Liver (tissue), 9 donors: Measurements from ENCODE around the gene TMPRSS2. TPM values are rescaled to one million over a fixed set of nuclear protein-coding genes. Genes with fewer than 3 reads are reported as not detected.

Experiments used
- DNase-seq: peaks from one replicate; pipeline ENCODE4 v3.0.0-alpha.2; 2017; ENCODE audit warnings: low spot score
- H3K27ac ChIP-seq, 2 donors: one replicate each; pipeline ENCODE4 v1.7.0; 2013; ENCODE audit warnings: inconsistent platforms in 2 of 2, low read length in 2 of 2, control low read depth in 1 of 2, low read depth in 1 of 2, mild to moderate bottlenecking in 1 of 2
- H3K27me3 ChIP-seq, 4 donors: one replicate each; pipeline versions ENCODE4 v1.6.1 to v1.7.0; 2013; ENCODE audit warnings: low read length in 3 of 4, inconsistent platforms in 1 of 4, mild to moderate bottlenecking in 1 of 4, moderate library complexity in 1 of 4; ENCODE audit not compliant: control insufficient read depth in 4 of 4, insufficient read depth in 4 of 4
- H3K36me3 ChIP-seq, 4 donors: one replicate each; pipeline versions ENCODE4 v1.6.1 to v1.7.0; 2013; ENCODE audit warnings: low read length in 3 of 4, mild to moderate bottlenecking in 3 of 4, low read depth in 1 of 4, moderate library complexity in 1 of 4; ENCODE audit not compliant: control insufficient read depth in 4 of 4, insufficient read depth in 3 of 4
- H3K4me1 ChIP-seq, 4 donors: one replicate each; pipeline versions ENCODE4 v1.6.1 to v1.7.0; 2013; ENCODE audit warnings: low read length in 3 of 4, mild to moderate bottlenecking in 3 of 4, moderate library complexity in 1 of 4; ENCODE audit not compliant: control insufficient read depth in 4 of 4, insufficient read depth in 4 of 4
- H3K4me3 ChIP-seq, 3 donors: one replicate each; pipeline versions ENCODE4 v1.6.1 to v1.7.0; 2013; ENCODE audit warnings: low read length in 3 of 3, control low read depth in 1 of 3, low read depth in 1 of 3, mild to moderate bottlenecking in 1 of 3
- H3K9ac ChIP-seq, 2 donors: one replicate each; pipeline ENCODE4 v1.7.0; 2013; ENCODE audit warnings: low read length in 2 of 2, mild to moderate bottlenecking in 2 of 2, moderate library complexity in 2 of 2, control low read depth in 1 of 2, low read depth in 1 of 2
- H3K9me3 ChIP-seq, 4 donors: one replicate each; pipeline versions ENCODE4 v1.6.1 to v1.7.0; 2013; ENCODE audit warnings: low read length in 3 of 4; ENCODE audit not compliant: control insufficient read depth in 4 of 4
- EGR1 ChIP-seq, 2 donors: IDR thresholded peaks; 2 replicates each; pipeline ENCODE4 v1.6.1; 2016 to 2018; ENCODE audit warnings: antibody characterized with exemption in 2 of 2, low read depth in 2 of 2
- FOXA1 ChIP-seq: IDR thresholded peaks from 2 replicates; pipeline ENCODE4 v1.6.1; 2016; ENCODE audit warnings: antibody characterized with exemption
- FOXA2 ChIP-seq: IDR thresholded peaks from 2 replicates; pipeline ENCODE4 v1.6.1; 2016; ENCODE audit warnings: antibody characterized with exemption
- GABPA ChIP-seq, 2 donors: IDR thresholded peaks in 1 of 2; conservative IDR thresholded peaks in 1 of 2; 2 replicates each; pipeline ENCODE4 v1.6.1; 2016; ENCODE audit warnings: antibody characterized with exemption in 2 of 2, mild to moderate bottlenecking in 1 of 2, moderate library complexity in 1 of 2
- HNF4A ChIP-seq, 2 donors: conservative IDR thresholded peaks; 2 replicates each; pipeline ENCODE4 v1.6.1; 2016; ENCODE audit warnings: antibody characterized with exemption in 2 of 2, mild to moderate bottlenecking in 2 of 2
- HNF4G ChIP-seq: IDR thresholded peaks from 2 replicates; pipeline ENCODE4 v1.6.1; 2016; ENCODE audit warnings: antibody characterized with exemption
- JUND ChIP-seq, 2 donors: IDR thresholded peaks; 2 replicates each; pipeline ENCODE4 v1.6.1; 2016; ENCODE audit warnings: antibody characterized with exemption in 2 of 2
- NR2F2 ChIP-seq: IDR thresholded peaks from 2 replicates; pipeline ENCODE4 v1.6.1; 2016; ENCODE audit warnings: antibody characterized with exemption
- RAD21 ChIP-seq, 2 donors: IDR thresholded peaks; 2 replicates each; pipeline ENCODE4 v1.6.1; 2016; ENCODE audit warnings: antibody characterized with exemption in 2 of 2, mild to moderate bottlenecking in 2 of 2
- RXRA ChIP-seq, 2 donors: IDR thresholded peaks; 2 replicates each; pipeline ENCODE4 v1.6.1; 2017 to 2018; ENCODE audit warnings: antibody characterized with exemption in 2 of 2, mild to moderate bottlenecking in 1 of 2
- SP1 ChIP-seq: IDR thresholded peaks from 2 replicates; pipeline ENCODE4 v1.6.1; 2018; ENCODE audit warnings: antibody characterized with exemption, mild to moderate bottlenecking
- TAF1 ChIP-seq: conservative IDR thresholded peaks from 2 replicates; pipeline ENCODE4 v1.6.1; 2016; ENCODE audit warnings: antibody characterized with exemption, mild to moderate bottlenecking
- YY1 ChIP-seq: IDR thresholded peaks from 2 replicates; pipeline ENCODE4 v1.6.1; 2016; ENCODE audit warnings: antibody characterized with exemption, mild to moderate bottlenecking
- WGBS: extraction: QIAGEN DNeasy Blood & Tissue Kit; methylation state at CpG from one replicate; pipeline ENCODE4 v1.1.7; 2013; 5-methylcytosine and 5-hydroxymethylcytosine counted together
- polyA plus RNA-seq, 2 donors: library from polyadenylated mRNA; stranded (reverse) in 1 of 2; unstranded in 1 of 2; fragments of 200-250 nt in 1 of 2; fragments of >200 nt in 1 of 2; fragmentation: Nextera tagmentation in 1 of 2; extraction: Ambion mirVana in 1 of 2; gene quantifications; one replicate each; pipeline versions ENCODE4 v1.2.1 to v1.2.3, GENCODE V29; 2013 to 2015
- total RNA-seq, 2 donors: library from RNA; depleted of rRNA; stranded (reverse); fragments of >200 nt; gene quantifications; one replicate each; pipeline ENCODE4 v1.2.3, GENCODE V29; 2014
- TF ChIP-seq, protein P1 (sequence below): IDR thresholded peaks from 2 replicates; pipeline ENCODE4 v1.6.1; 2016; ENCODE audit warnings: antibody characterized with exemption
- TF ChIP-seq, protein P2 (sequence below): fragments of 150-350 bp; IDR thresholded peaks from 2 replicates; pipeline ENCODE4 v1.5.1; 2017; ENCODE audit warnings: improper control_type of control experiment, low read depth, low read length; ENCODE audit not compliant: missing input control
- TF ChIP-seq, protein P3 (sequence below): IDR thresholded peaks from 2 replicates; pipeline ENCODE4 v1.6.1; 2016; ENCODE audit warnings: antibody characterized with exemption
- TF ChIP-seq, protein P4 (sequence below): IDR thresholded peaks from 2 replicates; pipeline ENCODE4 v1.6.1; 2016; ENCODE audit warnings: antibody characterized with exemption
- TF ChIP-seq, protein P5 (sequence below): IDR thresholded peaks from 2 replicates; pipeline ENCODE4 v1.6.1; 2016; ENCODE audit warnings: antibody characterized with exemption, mild to moderate bottlenecking
- donor health status: healthy.
- donor health status: healthy.
- donor health status: healthy.
- donor health status: healthy.
- donor health status: healthy.

The TMPRSS2 gene
- total and polyA plus RNA-seq, 4 donors = 0.14 to 32.0 (median 11.4) TPM

DNA sequence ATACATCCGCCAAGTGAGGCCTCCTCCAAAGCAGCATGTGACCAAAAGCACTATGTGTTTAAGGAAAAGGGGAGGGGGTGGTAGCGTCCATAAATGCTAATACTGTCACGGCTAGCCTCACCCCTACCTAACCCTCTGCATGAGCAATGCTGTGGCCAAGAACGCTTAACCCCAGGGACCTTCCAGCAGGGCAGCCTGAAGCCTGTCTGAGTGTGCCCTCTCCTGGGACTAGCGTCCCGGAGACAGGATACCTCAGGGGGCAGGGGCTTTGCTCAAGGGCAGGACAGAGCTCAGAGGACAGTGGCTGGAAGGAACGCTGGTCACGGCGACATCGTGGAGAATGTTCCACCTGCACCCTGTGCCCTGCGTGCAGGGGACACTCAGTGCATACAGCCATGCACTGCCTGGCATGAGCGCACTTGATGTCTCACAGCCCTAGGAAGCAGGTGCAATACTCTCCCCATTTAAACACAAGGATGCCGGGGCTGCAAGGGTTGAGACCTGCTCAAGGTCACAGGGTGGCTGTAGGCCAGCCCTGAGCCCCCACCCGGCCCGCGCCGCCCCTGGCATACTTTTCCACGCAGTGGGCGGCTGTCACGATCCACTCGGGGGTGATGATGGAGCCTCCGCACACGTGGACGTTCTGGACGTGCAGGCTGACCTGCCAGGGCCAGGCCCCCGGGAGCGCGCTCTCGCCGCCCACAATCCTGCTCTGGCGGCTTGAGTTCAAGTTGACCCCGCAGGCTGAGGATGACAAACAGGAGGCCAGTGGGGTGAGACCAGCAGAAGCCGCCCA, 35.0 kb downstream of the TMPRSS2 start:
- H3K9ac ChIP-seq = no peak overlapping the region
- H3K4me1 ChIP-seq = peaks cover 0 to 6% (median 3%) of the 10 kb centered on the region in 4 donors
- no peak for DNase-seq
- no peak overlapping the region for H3K27ac ChIP-seq
- no peaks in the 10 kb centered on the region for H3K9me3 ChIP-seq
- peaks cover 19 to 52% (median 21%) of the 10 kb centered on the region in 4 donors for H3K36me3 ChIP-seq
- WGBS = 95% methylated on average over 33 of the region's 33 CpGs
- H3K4me3 ChIP-seq = no peak overlapping the region
- TF ChIP-seq GABPA (IDR thresholded peaks at IDR 0.05 in 1 of 2, conservative IDR thresholded peaks at IDR 0.05 in 1 of 2) (no peak), HNF4G (no peak), TAF1 (no peak), RXRA (IDR thresholded peaks at IDR 0.05) (no peak), JUND (IDR thresholded peaks at IDR 0.05) (no peak), RAD21 (IDR thresholded peaks at IDR 0.05) (no peak), YY1 (no peak), FOXA2 (no peak), EGR1 (IDR thresholded peaks at IDR 0.05; ENCODE audit: low read depth in 2 of 2) (no peak)
- TF ChIP-seq, protein P1, sequence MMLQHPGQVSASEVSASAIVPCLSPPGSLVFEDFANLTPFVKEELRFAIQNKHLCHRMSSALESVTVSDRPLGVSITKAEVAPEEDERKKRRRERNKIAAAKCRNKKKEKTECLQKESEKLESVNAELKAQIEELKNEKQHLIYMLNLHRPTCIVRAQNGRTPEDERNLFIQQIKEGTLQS = no peak
- H3K27me3 ChIP-seq = no peaks in the 10 kb centered on the region

DNA sequence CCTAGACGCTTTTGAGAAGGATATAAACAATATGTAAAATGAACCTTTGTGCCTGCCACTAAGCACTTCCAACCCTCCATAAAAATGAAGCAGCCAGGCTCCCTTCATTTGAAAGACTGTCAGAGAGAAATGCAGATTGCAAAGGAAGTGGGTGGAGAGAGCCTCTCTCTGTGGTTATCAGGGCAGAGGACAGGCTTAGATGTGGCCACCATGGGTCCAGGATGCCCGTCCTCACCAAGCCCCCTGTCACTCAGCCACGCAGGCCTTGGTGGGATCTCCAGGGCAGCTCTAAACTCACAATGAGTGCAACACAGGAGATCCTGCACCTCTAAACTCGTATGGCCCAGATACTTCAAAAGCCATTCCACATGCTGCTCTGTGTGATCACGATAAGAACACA, 37.9 kb downstream of the TMPRSS2 start:
- Histone ChIP-seq H3K4me3 (no peak overlapping the region), H3K4me1 (peaks cover 0 to 6% (median 0%) of the 10 kb centered on the region in 4 donors), H3K9me3 (no peaks in the 10 kb centered on the region), H3K36me3 (peaks cover 19 to 61% (median 30%) of the 10 kb centered on the region in 4 donors), H3K27me3 (no peaks in the 10 kb centered on the region), H3K27ac (no peak overlapping the region), H3K9ac (no peak overlapping the region)
- TF ChIP-seq FOXA1 = no peak
- TF ChIP-seq YY1 = no peak
- TF ChIP-seq, protein P2, sequence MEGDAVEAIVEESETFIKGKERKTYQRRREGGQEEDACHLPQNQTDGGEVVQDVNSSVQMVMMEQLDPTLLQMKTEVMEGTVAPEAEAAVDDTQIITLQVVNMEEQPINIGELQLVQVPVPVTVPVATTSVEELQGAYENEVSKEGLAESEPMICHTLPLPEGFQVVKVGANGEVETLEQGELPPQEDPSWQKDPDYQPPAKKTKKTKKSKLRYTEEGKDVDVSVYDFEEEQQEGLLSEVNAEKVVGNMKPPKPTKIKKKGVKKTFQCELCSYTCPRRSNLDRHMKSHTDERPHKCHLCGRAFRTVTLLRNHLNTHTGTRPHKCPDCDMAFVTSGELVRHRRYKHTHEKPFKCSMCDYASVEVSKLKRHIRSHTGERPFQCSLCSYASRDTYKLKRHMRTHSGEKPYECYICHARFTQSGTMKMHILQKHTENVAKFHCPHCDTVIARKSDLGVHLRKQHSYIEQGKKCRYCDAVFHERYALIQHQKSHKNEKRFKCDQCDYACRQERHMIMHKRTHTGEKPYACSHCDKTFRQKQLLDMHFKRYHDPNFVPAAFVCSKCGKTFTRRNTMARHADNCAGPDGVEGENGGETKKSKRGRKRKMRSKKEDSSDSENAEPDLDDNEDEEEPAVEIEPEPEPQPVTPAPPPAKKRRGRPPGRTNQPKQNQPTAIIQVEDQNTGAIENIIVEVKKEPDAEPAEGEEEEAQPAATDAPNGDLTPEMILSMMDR = no peak
- TF ChIP-seq EGR1 (IDR thresholded peaks at IDR 0.05; ENCODE audit: low read depth in 2 of 2) = no peak
- no peak for TF ChIP-seq HNF4G
- no peak for TF ChIP-seq RXRA (IDR thresholded peaks at IDR 0.05)
- TF ChIP-seq, protein P1 = no peak
- no peak for TF ChIP-seq SP1
- TF ChIP-seq, protein P3, sequence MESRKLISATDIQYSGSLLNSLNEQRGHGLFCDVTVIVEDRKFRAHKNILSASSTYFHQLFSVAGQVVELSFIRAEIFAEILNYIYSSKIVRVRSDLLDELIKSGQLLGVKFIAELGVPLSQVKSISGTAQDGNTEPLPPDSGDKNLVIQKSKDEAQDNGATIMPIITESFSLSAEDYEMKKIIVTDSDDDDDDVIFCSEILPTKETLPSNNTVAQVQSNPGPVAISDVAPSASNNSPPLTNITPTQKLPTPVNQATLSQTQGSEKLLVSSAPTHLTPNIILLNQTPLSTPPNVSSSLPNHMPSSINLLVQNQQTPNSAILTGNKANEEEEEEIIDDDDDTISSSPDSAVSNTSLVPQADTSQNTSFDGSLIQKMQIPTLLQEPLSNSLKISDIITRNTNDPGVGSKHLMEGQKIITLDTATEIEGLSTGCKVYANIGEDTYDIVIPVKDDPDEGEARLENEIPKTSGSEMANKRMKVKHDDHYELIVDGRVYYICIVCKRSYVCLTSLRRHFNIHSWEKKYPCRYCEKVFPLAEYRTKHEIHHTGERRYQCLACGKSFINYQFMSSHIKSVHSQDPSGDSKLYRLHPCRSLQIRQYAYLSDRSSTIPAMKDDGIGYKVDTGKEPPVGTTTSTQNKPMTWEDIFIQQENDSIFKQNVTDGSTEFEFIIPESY = no peak
- no peak for TF ChIP-seq RAD21 (IDR thresholded peaks at IDR 0.05)
- no peak for TF ChIP-seq FOXA2
- TF ChIP-seq NR2F2 = no peak
- TF ChIP-seq, protein P4, sequence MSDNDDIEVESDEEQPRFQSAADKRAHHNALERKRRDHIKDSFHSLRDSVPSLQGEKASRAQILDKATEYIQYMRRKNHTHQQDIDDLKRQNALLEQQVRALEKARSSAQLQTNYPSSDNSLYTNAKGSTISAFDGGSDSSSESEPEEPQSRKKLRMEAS = no peak
- TF ChIP-seq, protein P5, sequence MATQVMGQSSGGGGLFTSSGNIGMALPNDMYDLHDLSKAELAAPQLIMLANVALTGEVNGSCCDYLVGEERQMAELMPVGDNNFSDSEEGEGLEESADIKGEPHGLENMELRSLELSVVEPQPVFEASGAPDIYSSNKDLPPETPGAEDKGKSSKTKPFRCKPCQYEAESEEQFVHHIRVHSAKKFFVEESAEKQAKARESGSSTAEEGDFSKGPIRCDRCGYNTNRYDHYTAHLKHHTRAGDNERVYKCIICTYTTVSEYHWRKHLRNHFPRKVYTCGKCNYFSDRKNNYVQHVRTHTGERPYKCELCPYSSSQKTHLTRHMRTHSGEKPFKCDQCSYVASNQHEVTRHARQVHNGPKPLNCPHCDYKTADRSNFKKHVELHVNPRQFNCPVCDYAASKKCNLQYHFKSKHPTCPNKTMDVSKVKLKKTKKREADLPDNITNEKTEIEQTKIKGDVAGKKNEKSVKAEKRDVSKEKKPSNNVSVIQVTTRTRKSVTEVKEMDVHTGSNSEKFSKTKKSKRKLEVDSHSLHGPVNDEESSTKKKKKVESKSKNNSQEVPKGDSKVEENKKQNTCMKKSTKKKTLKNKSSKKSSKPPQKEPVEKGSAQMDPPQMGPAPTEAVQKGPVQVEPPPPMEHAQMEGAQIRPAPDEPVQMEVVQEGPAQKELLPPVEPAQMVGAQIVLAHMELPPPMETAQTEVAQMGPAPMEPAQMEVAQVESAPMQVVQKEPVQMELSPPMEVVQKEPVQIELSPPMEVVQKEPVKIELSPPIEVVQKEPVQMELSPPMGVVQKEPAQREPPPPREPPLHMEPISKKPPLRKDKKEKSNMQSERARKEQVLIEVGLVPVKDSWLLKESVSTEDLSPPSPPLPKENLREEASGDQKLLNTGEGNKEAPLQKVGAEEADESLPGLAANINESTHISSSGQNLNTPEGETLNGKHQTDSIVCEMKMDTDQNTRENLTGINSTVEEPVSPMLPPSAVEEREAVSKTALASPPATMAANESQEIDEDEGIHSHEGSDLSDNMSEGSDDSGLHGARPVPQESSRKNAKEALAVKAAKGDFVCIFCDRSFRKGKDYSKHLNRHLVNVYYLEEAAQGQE = no peak
- no peak for TF ChIP-seq HNF4A (conservative IDR thresholded peaks at IDR 0.05)
- no peak for TF ChIP-seq TAF1
- TF ChIP-seq GABPA (IDR thresholded peaks at IDR 0.05 in 1 of 2, conservative IDR thresholded peaks at IDR 0.05 in 1 of 2) = no peak
- no peak for TF ChIP-seq JUND (IDR thresholded peaks at IDR 0.05)
- no peak for DNase-seq
- WGBS = 81% methylated on average over 5 of the region's 5 CpGs
